Astrocyte (in vitro differentiated cells and primary cell): Measurements from ENCODE around the gene GPATCH3.

Source experiments
- CTCF ChIP-seq: IDR thresholded peaks from 2 replicates; pipeline ENCODE4 v1.5.1; 2011; ENCODE audit warnings: low read depth, mild to moderate bottlenecking, inconsistent platforms, low read length, moderate library complexity; ENCODE audit not compliant: insufficient read depth
- EZH2 ChIP-seq: IDR thresholded peaks from 2 replicates; pipeline ENCODE4 v1.6.1; 2012; ENCODE audit warnings: mild to moderate bottlenecking, low read length, inconsistent platforms; ENCODE audit not compliant: insufficient read depth

DNA sequence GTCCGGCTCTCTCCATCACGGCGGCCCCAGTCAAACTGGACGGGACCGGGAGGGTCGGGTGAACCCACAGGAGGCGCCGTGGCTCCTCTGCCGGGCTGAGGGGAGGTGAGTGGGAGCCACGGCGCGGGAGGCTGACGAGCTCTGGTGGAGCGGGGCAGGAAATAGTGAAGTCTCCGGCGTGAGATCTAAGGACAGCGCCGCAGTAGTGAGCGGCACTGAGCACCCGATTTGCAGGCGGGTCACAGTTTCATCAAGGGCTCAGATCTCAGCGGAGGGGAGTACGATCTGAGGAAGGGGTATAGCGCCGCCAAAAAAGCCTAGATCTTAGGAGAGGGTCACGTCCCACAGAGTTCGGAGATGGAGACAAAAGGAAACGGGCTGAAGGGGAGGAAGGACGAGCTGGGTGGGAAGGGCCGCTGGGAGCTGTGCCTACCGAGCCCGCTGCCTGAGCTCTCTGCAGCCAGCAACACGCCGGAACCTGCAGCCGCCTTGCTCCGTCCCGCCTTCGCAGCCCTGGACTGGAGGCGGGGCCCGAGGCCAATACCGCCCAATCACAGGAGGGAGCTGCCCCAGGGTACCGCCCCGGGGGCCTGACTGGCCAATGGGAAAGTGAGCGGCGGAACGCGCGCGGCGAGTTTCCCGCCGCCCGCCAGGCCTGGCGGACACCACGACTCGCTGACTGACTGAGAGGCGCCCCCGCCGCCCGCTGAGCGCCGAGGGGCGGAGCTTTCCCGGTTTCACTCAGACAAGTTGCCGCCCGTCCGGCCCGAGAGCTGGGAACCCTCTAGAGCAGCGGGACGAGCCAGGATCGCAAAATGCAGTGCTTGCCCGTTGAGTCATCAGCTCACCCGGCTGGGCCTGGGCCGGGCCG lies 35.4 kb downstream of the GPATCH3 start:
- TF ChIP-seq CTCF, result no peak
- no peak for TF ChIP-seq EZH2
